GM19351 (cell line): Measurements from ENCODE around the gene GLO1.
A peak's percentile ranks its signal among the peaks of the same experiment; 100 is the strongest.
"Not testable (repeated sequence)": the region's sequence is repeated elsewhere in the genome, so short reads cannot be mapped to it uniquely, and the experiment has no call there.

Experiments used
- ATAC-seq: cut with Tn5 transposase; IDR thresholded peaks from one replicate; pipeline ENCODE4 v1.9.1; 2021; ENCODE audit warnings: mild to moderate bottlenecking, moderate library complexity; ENCODE audit not compliant: unreplicated experiment

The GLO1 gene

GRCh38 chr6:38708496-38708895 lies 5.6 kb upstream of the GLO1 start:
- no peak for ATAC-seq

GRCh38 chr6:38705924-38706323 lies 3.0 kb upstream of the GLO1 start:
- no peak for ATAC-seq

- ATAC-seq, result no peak
Measured at GRCh38 chr6:38703949-38704590, 1.1 kb upstream of the GLO1 start.

- no peak for ATAC-seq
Measured at GRCh38 chr6:38701551-38701950, 1.4 kb downstream of the GLO1 start.

GRCh38 chr6:38699702-38700101 lies 3.2 kb downstream of the GLO1 start:
- not testable (repeated sequence) for ATAC-seq

- no peak for ATAC-seq
Measured at GRCh38 chr6:38697846-38698245, 5.1 kb downstream of the GLO1 start.

- no peak for ATAC-seq
Measured at GRCh38 chr6:38696345-38696744, 6.6 kb downstream of the GLO1 start.

- ATAC-seq, result no peak
Measured at GRCh38 chr6:38695933-38696332, 7.0 kb downstream of the GLO1 start.

GRCh38 chr6:38695227-38695900 lies 7.6 kb downstream of the GLO1 start:
- ATAC-seq, result no peak

- no peak for ATAC-seq
Measured at GRCh38 chr6:38688579-38689087, 14.3 kb downstream of the GLO1 start.

- no peak for ATAC-seq
Measured at GRCh38 chr6:38687549-38687948, 15.4 kb downstream of the GLO1 start.

GRCh38 chr6:38687043-38687353 lies 15.9 kb downstream of the GLO1 start:
- no peak for ATAC-seq

- no peak for ATAC-seq
Measured at GRCh38 chr6:38686270-38687042, 16.5 kb downstream of the GLO1 start.

GRCh38 chr6:38684904-38685303 lies 18.0 kb downstream of the GLO1 start:
- no peak for ATAC-seq

GRCh38 chr6:38684237-38684636 lies 18.7 kb downstream of the GLO1 start:
- ATAC-seq, result no peak

- no peak for ATAC-seq
Measured at GRCh38 chr6:38681850-38682249, 21.1 kb downstream of the GLO1 start.

GRCh38 chr6:38679668-38680067 lies 23.3 kb downstream of the GLO1 start:
- no peak for ATAC-seq

- no peak for ATAC-seq
Measured at GRCh38 chr6:38678178-38678760, 24.7 kb downstream of the GLO1 start.

GRCh38 chr6:38676974-38677544 lies 25.9 kb downstream of the GLO1 start:
- ATAC-seq, result no peak

GRCh38 chr6:38676236-38676973 lies 26.5 kb downstream of the GLO1 start:
- peak; percentile 46 for ATAC-seq
